Common myeloid progenitor, CD34-positive (primary cell): ENCODE measurements around the gene MAP3K6.

Source experiments
- CTCF ChIA-PET: fragments of 350-600 bp; sonication (Branson Sonifier 250); formaldehyde crosslinking; loops from one replicate; lab custom pipeline; 2021; ENCODE audit warnings: antibody characterized with exemption; lab: Charles Lee
- POLR2A ChIA-PET: fragments of 350-600 bp; sonication (Branson Sonifier 250); formaldehyde crosslinking; loops from one replicate; lab custom pipeline; 2021; ENCODE audit warnings: antibody characterized with exemption; lab: Charles Lee
- DNase-seq, 3 donors: peaks; one replicate each; pipeline versions ENCODE4 v3.0.0 to v3.0.0-alpha.2; 2013
- H3K27ac ChIP-seq, 2 experiments: 1 replicate in 1 of 2; 2 replicates in 1 of 2; pipeline ENCODE4 v1.7.0; 2013; ENCODE audit warnings: inconsistent platforms in 2 of 2, low read length in 2 of 2, mild to moderate bottlenecking in 2 of 2, low read depth in 1 of 2, moderate library complexity in 1 of 2; ENCODE audit not compliant: severe bottlenecking in 2 of 2, insufficient read depth in 1 of 2, poor library complexity in 1 of 2
- H3K27me3 ChIP-seq, 5 experiments: replicated peaks in 2 of 5; 1 replicate in 3 of 5; 2 replicates in 2 of 5; pipeline versions ENCODE4 v1.6.1 to v1.7.0; 2013; ENCODE audit warnings: low read length in 4 of 5, mild to moderate bottlenecking in 2 of 5, moderate library complexity in 2 of 5, inconsistent platforms in 1 of 5; ENCODE audit not compliant: insufficient read depth in 5 of 5, control insufficient read depth in 4 of 5
- H3K36me3 ChIP-seq, 4 experiments: 1 replicate in 2 of 4; 2 replicates in 2 of 4; pipeline versions ENCODE4 v1.6.1 to v1.7.0; 2013; ENCODE audit warnings: low read length in 3 of 4, control low read depth in 1 of 4, mild to moderate bottlenecking in 1 of 4; ENCODE audit not compliant: control insufficient read depth in 4 of 4, insufficient read depth in 4 of 4
- H3K4me1 ChIP-seq, 4 experiments: 1 replicate in 3 of 4; 2 replicates in 1 of 4; pipeline versions ENCODE4 v1.6.1 to v1.7.1; 2013; ENCODE audit warnings: low read length in 3 of 4, mild to moderate bottlenecking in 3 of 4, control low read depth in 1 of 4, inconsistent platforms in 1 of 4, moderate library complexity in 1 of 4; ENCODE audit not compliant: control insufficient read depth in 4 of 4, insufficient read depth in 4 of 4; ENCODE audit errors: control extremely low read depth in 1 of 4
- H3K4me3 ChIP-seq, 7 experiments: 1 replicate in 4 of 7; 2 replicates in 3 of 7; pipeline versions ENCODE4 v1.5.1 to v1.7.0; 2013; ENCODE audit warnings: mild to moderate bottlenecking in 7 of 7, low read length in 6 of 7, moderate library complexity in 6 of 7, inconsistent platforms in 2 of 7, low read depth in 2 of 7, control low read depth in 1 of 7; ENCODE audit not compliant: insufficient read depth in 4 of 7, control insufficient read depth in 1 of 7; ENCODE audit errors: extremely low read depth in 1 of 7
- H3K9me3 ChIP-seq, 5 experiments: 1 replicate in 4 of 5; 2 replicates in 1 of 5; pipeline versions ENCODE4 v1.6.1 to v1.7.1; 2013; ENCODE audit warnings: low read length in 4 of 5, mild to moderate bottlenecking in 2 of 5, inconsistent platforms in 1 of 5, low read depth in 1 of 5, moderate library complexity in 1 of 5; ENCODE audit not compliant: control insufficient read depth in 4 of 5, insufficient read depth in 2 of 5; ENCODE audit errors: control extremely low read depth in 1 of 5
- WGBS: methylation state at CpG from one replicate; pipeline ENCODE4 v1.1.5; 2013; ENCODE audit not compliant: insufficient coverage; 5-methylcytosine and 5-hydroxymethylcytosine counted together

Gene MAP3K6

GRCh38 chr1:27350663-27351540 lies 15.9 kb downstream of the MAP3K6 start:
- 94% methylated on average over 44 of the region's 62 CpGs for WGBS

GRCh38 chr1:27349784-27350662 lies 16.7 kb downstream of the MAP3K6 start:
- no peak overlapping the region for H3K27ac ChIP-seq
- H3K36me3 ChIP-seq = peaks cover 0 to 58% (median 25%) of the 10 kb centered on the region in 4 experiments
- no peaks in the 10 kb centered on the region for H3K27me3 ChIP-seq
- peaks cover 0 to 14% (median 4%) of the 10 kb centered on the region in 4 experiments for H3K4me1 ChIP-seq
- ChIA-PET POLR2A (interaction anchor here (0.6 kb wide), 1 partner anchor 40 kb away, joined by 3 read pairs; no protein-coding TSS in a partner anchor), CTCF (interaction anchor here (0.8 to 2.2 kb wide), 6 partner anchors 8 to 238 kb away, joined by 3 to 8 read pairs (median 4); no protein-coding TSS in a partner anchor)
- 80% methylated on average over 82 of the region's 84 CpGs for WGBS
- H3K4me3 ChIP-seq = peak overlapping the region in 3 of 7 experiments; percentile 58 to 64 (median 62)
- no peaks in the 10 kb centered on the region for H3K9me3 ChIP-seq
- peak in 2 of 3 donors; percentile 56 to 65 for DNase-seq

More at GRCh38 chr1:27350663-27351540, 15.9 kb downstream of the MAP3K6 start:
- no peak overlapping the region for H3K27ac ChIP-seq
- no peak for DNase-seq
- peaks cover 0 to 57% (median 24%) of the 10 kb centered on the region in 4 experiments for H3K36me3 ChIP-seq
- H3K27me3 ChIP-seq = no peaks in the 10 kb centered on the region
- H3K4me3 ChIP-seq = no peak overlapping the region
- ChIA-PET POLR2A (no interaction called here), CTCF (interaction anchor here (0.8 to 10.3 kb wide), 3 partner anchors 7 to 37 kb away, joined by 5 to 102 read pairs (median 7); partner anchors contain the start of gene SYTL1)
- peaks cover 0 to 11% (median 3%) of the 10 kb centered on the region in 4 experiments for H3K4me1 ChIP-seq
- no peaks in the 10 kb centered on the region for H3K9me3 ChIP-seq

- ChIA-PET POLR2A (no interaction called here), CTCF (interaction anchor here (0.7 to 2.2 kb wide), 7 partner anchors 9 to 671 kb away, joined by 3 to 8 read pairs (median 3); no protein-coding TSS in a partner anchor)
- H3K4me3 ChIP-seq = peak overlapping the region in 6 of 7 experiments; percentile 1 to 64 (median 52)
- H3K36me3 ChIP-seq = peaks cover 0 to 61% (median 26%) of the 10 kb centered on the region in 4 experiments
- peak in 2 of 3 donors; percentile 45 to 50 for DNase-seq
- WGBS = 53% methylated on average over 33 of the region's 51 CpGs
- H3K4me1 ChIP-seq = peaks cover 0 to 14% (median 6%) of the 10 kb centered on the region in 4 experiments
- no peaks in the 10 kb centered on the region for H3K9me3 ChIP-seq
- no peaks in the 10 kb centered on the region for H3K27me3 ChIP-seq
- no peak overlapping the region for H3K27ac ChIP-seq
Observed at GRCh38 chr1:27348861-27349783, 17.6 kb downstream of the MAP3K6 start.

- Histone ChIP-seq H3K27ac (no peak overlapping the region), H3K36me3 (peaks cover 0 to 54% (median 22%) of the 10 kb centered on the region in 4 experiments), H3K27me3 (no peaks in the 10 kb centered on the region), H3K4me3 (no peak overlapping the region), H3K4me1 (peaks cover 0 to 34% (median 27%) of the 10 kb centered on the region in 4 experiments), H3K9me3 (no peaks in the 10 kb centered on the region)
- 100% methylated on average over 7 of the region's 14 CpGs for WGBS
- CTCF ChIA-PET = interaction anchor here (1.2 to 7.2 kb wide), 5 partner anchors 9 to 47 kb away, joined by 4 to 102 read pairs (median 7); no protein-coding TSS in a partner anchor
- POLR2A ChIA-PET = no interaction called here
- DNase-seq = no peak
Observed at GRCh38 chr1:27346991-27347624, 19.7 kb downstream of the MAP3K6 start.

GRCh38 chr1:27346357-27346756 lies 20.4 kb downstream of the MAP3K6 start:
- H3K4me3 ChIP-seq = no peak overlapping the region
- no peaks in the 10 kb centered on the region for H3K9me3 ChIP-seq
- no peak for DNase-seq
- peaks cover 0 to 50% (median 21%) of the 10 kb centered on the region in 4 experiments for H3K36me3 ChIP-seq
- no peaks in the 10 kb centered on the region for H3K27me3 ChIP-seq
- H3K4me1 ChIP-seq = peaks cover 0 to 40% (median 34%) of the 10 kb centered on the region in 4 experiments
- no peak overlapping the region for H3K27ac ChIP-seq
- ChIA-PET POLR2A (no interaction called here), CTCF (interaction anchor here (1.2 to 7.2 kb wide), 6 partner anchors 10 to 46 kb away, joined by 4 to 102 read pairs (median 9); no protein-coding TSS in a partner anchor)
- 100% methylated on average over 3 of the region's 8 CpGs for WGBS
